Dermis blood vessel endothelial cell (primary cell): ENCODE data around the gene TMA7. TPM values are rescaled to one million over a fixed set of nuclear protein-coding genes. Genes with fewer than 3 reads are reported as not detected.

ENCODE experiments used
- DNase-seq: peaks from one replicate; pipeline ENCODE4 v3.0.0; 2010
- total RNA-seq: library from RNA; depleted of rRNA; stranded (reverse); fragments of >200 nt; gene quantifications from 2 replicates; pipeline ENCODE4 v1.2.3, GENCODE V29; 2014

TMA7 gene
- total RNA-seq, 1 donor from 2014 or later = 272 TPM

- no peak for DNase-seq
Measured at GRCh38 chr3:48409291-48410201, 30.5 kb upstream of the TMA7 start.

- DNase-seq = no peak
Measured at GRCh38 chr3:48410205-48411040, 29.6 kb upstream of the TMA7 start.

- DNase-seq = no peak
Measured at GRCh38 chr3:48411041-48411588, 28.9 kb upstream of the TMA7 start.

DNA sequence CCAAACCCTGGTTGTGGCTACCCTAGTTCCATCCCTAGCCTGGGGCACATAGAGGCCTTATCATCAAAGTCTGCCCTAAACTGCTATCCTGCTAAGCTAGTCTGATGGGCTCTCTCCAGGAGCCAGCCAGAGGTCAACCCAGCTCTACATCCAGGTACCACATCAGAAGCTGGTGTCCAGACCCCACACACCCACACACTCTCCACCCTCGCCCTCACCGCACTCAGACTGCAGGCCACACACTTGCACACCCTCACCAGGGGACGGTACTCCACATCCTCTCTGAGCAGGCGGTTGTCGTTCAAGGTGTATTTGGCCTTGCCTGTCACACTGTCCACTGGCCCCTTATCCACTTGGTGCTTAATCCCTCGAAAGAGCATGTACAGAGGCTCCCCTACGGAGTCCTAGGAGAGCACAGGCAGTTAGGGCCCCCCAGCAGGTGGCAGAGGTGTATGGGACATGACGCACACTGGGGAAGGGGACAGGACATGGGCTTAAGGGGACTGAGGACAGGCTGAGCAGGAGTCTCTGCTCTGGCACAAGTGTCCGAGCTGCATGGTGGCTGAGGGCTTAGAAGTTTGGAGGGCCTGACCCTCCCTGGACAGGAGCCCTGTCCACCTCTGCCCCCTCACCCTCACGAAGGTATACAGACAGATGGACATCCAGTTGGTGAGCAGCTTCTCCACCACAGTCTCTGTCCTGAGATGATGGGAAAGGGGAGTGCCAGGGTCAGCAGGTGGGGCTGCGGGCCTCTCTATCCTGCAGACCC lies 28.3 kb upstream of the TMA7 start:
- DNase-seq = no peak

- DNase-seq = no peak
Measured at GRCh38 chr3:48412375-48413001, 27.6 kb upstream of the TMA7 start.

GRCh38 chr3:48413086-48413485 lies 27.0 kb upstream of the TMA7 start:
- DNase-seq = no peak

- DNase-seq = no peak
Measured at GRCh38 chr3:48413611-48414010, 26.4 kb upstream of the TMA7 start.

DNA sequence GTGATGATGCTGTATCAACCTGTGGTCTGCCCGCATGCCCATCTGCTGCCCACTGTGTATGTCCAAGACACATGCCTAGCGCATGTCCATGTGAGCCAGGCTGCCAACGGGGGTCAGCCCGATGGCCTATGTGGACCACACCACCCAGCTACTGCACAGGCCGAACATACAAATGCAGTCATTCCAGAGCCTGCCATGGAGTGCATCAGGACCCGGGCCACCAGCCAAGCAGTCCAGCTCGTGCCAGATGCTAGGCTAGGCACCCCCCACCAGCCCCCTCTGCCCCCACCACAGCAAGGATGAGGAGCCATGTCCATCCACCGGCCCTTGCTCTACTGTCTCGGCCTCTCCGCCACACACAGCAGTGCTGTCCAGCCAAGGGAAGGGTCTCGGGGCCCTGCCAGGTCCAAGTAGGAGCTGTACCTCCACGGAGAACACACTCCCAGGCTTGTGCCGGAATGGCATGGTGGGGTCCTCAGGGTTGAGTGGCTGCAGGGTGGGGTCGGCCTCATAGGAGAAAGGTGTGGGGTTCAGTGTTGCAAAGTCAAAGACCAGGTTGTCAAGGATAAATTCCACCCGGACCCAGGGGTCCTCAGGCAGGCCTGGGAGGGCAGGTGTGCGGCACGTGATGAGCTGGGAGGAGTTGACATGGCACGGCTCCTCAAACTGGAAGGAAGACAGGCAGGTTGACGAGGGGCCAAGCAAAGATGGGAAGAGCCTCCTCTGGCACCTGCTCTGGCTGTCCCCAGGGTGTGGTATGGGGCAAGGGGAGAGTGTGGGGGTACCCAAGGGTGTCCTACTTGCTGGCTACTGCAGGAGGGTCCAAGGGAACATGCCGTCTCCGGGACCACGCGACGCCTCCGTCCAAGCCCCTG lies 25.4 kb upstream of the TMA7 start:
- no peak for DNase-seq

- DNase-seq = no peak
Measured at GRCh38 chr3:48415251-48415953, 24.7 kb upstream of the TMA7 start.

- DNase-seq = no peak
Measured at GRCh38 chr3:48416091-48416505, 24.0 kb upstream of the TMA7 start.

DNA sequence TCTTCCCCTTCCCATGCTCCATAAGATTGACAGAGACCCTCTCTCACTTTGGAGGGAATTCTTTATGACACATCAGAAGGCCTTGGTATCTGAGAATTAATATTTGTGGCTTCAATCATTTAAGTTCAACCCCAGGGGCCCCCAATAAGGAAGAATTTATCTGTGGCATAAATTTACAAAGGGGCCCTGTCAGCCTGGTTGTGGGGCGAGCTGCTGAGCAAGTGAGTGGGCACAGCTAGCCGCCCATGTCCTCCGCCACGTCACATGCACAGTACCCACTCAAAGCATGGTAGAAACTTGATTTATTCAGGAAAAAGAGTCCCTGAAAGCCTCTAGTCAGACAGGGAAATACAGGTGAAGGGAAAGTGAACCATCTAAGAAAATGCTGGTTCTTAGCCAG lies 23.5 kb upstream of the TMA7 start:
- no peak for DNase-seq

DNA sequence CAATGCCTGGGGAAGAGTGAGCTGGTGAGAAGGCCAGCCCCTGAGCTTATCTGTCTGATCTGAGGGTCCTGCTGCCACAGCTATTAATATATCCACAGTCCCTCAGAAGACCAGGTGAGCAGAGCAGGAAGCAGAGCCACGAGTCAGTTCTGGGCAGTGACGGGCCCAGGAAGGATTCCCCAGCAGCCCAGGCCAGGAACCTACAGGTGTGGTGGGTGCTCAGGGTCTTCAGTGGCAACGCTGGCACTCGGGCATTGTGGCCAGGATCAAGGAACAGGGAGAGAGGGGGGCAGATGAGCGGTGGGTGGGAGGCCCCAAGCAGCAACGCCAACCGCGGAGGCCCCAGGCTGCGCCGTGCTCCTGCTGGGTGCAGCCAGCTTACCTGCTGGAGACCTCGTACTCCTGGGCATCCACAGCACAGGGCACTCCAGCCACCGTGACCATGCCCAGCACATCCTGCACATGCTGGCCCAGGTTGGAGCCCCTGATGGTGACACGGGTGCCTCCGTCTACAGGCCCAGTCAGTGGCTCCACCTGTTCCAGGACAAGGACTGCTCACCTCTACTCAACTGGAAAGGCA lies 22.4 kb upstream of the TMA7 start:
- no peak for DNase-seq

DNA sequence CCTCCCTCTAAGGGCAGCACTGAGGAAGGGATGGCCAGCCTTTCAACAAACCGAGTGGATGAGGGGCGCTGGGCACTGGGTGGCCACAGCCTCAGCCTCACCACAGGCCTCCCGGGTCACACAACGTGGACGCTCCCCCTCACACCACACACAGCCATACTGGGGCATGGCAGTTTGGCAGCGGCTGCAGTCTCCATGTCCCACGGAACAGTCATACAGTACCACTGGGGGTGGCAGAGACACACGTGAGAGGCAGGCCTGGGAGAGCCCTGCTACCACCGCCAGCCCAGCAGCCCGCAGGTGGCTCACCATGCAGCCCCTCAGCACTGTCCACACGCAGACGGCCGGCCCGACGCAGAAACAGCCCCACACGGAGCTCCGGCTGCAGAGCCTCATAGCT lies 21.9 kb upstream of the TMA7 start:
- DNase-seq = no peak

GRCh38 chr3:48418651-48419050 lies 21.4 kb upstream of the TMA7 start:
- DNase-seq = no peak

GRCh38 chr3:48419149-48419548 lies 20.9 kb upstream of the TMA7 start:
- DNase-seq = no peak

DNA sequence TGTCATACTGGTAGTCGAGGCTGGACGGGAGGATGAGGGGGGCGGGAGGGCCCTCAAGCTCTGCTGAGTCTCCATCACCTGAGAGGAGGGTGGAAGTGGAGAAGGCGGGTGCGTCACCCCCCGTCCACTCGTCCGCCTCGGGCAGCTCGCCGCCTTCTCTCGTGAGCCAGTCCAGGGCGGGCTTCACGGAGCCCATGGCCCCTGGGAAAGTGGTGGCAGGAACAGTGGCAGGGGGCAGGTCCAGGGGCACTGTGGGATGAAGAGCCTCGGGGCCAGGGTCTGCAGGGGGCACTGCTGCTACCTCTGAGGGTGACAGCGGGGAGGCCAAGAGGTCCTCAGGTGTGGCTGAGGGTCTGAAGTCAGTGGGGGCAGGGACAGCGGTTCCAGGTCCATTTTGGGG lies 20.5 kb upstream of the TMA7 start:
- no peak for DNase-seq

GRCh38 chr3:48420561-48420960 lies 19.5 kb upstream of the TMA7 start:
- DNase-seq = no peak

GRCh38 chr3:48422272-48422671 lies 17.8 kb upstream of the TMA7 start:
- DNase-seq = no peak

DNA sequence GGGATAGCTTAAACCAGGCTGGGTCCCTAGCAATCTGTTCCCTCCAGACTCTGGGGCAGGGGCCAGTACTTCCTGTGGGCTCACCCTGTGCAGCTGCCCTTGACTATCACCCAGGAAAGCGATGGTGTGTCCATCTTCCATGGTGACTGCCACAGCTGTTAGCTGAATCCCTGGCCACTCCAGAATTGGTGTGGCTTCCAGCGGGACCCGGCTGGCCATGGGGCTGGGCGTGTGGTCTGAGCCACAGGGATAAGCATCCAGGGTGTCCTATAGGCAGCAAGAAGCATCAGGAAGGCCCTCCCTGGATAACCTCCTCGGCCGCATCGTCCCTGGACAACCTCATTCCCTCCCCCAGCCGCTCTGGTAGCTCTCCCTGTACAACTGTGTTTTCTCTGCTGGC lies 17.4 kb upstream of the TMA7 start:
- no peak for DNase-seq

DNA sequence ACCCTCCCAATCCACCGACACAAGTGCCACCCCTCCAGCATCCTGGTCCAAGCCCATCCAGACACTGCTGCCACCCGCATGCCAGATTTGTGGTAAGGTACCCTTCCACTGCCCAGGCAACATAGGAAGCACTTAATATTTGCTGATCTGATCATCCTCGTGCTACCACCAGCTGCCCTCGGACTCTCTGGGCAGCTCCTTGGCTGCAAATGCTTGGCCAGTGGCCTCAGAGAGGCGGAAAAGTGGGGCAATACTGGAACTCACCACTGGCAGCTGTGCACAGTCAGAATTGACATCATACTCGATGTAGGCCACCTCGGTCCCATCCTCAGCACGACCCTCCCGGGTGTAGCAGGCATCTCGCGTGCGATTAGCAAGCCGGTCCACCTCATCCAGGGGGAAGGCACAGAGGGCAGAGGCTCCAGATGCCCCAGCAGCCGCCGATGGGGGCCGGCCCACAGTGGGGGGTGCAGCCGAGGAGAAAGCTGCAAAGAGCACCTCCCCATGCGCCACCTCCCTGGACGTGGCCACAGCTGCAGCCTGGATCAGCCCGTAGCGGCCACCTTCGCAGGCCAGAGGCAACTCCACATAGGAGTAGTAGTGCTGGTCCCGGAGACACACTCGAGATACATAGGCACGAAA lies 16.7 kb upstream of the TMA7 start:
- DNase-seq = no peak
